HG03139 (cell line): ENCODE results near the gene PFDN1.

Experiments used
- ATAC-seq: cut with Tn5 transposase; IDR thresholded peaks from one replicate; pipeline ENCODE4 v1.9.1; 2021; ENCODE audit not compliant: unreplicated experiment

The PFDN1 gene

GRCh38 chr5:140329739-140330481 lies 27.0 kb upstream of the PFDN1 start:
- ATAC-seq, result no peak

- ATAC-seq, result no peak
Observed at GRCh38 chr5:140328036-140328764, 25.3 kb upstream of the PFDN1 start.

GRCh38 chr5:140327589-140327988 lies 24.7 kb upstream of the PFDN1 start:
- ATAC-seq, result no peak

- no peak for ATAC-seq
Observed at GRCh38 chr5:140325486-140325885, 22.6 kb upstream of the PFDN1 start.

GRCh38 chr5:140324617-140325241 lies 21.8 kb upstream of the PFDN1 start:
- ATAC-seq, result no peak

GRCh38 chr5:140324041-140324600 lies 21.2 kb upstream of the PFDN1 start:
- no peak for ATAC-seq

GRCh38 chr5:140322751-140323731 lies 20.1 kb upstream of the PFDN1 start:
- no peak for ATAC-seq

GRCh38 chr5:140321796-140322195 lies 18.9 kb upstream of the PFDN1 start:
- no peak for ATAC-seq

GRCh38 chr5:140319833-140320232 lies 16.9 kb upstream of the PFDN1 start:
- ATAC-seq, result no peak

- no peak for ATAC-seq
Observed at GRCh38 chr5:140318792-140319191, 15.9 kb upstream of the PFDN1 start.

GRCh38 chr5:140317859-140318258 lies 15.0 kb upstream of the PFDN1 start:
- no peak for ATAC-seq

- ATAC-seq, result no peak
Observed at GRCh38 chr5:140312791-140313189, 9.9 kb upstream of the PFDN1 start.

- no peak for ATAC-seq
Observed at GRCh38 chr5:140312067-140312790, 9.3 kb upstream of the PFDN1 start.

GRCh38 chr5:140311011-140311467 lies 8.1 kb upstream of the PFDN1 start:
- ATAC-seq, result no peak

GRCh38 chr5:140310434-140310833 lies 7.5 kb upstream of the PFDN1 start:
- ATAC-seq, result no peak

GRCh38 chr5:140309706-140310249 lies 6.9 kb upstream of the PFDN1 start:
- ATAC-seq, result no peak

- no peak for ATAC-seq
Observed at GRCh38 chr5:140305471-140305870, 2.6 kb upstream of the PFDN1 start.

- ATAC-seq, result no peak
Observed at GRCh38 chr5:140303966-140304365, 1.1 kb upstream of the PFDN1 start.

- no peak for ATAC-seq
Observed at GRCh38 chr5:140301136-140301535, 1.8 kb downstream of the PFDN1 start.
